Peyer's patch (tissue), 4 donors: ENCODE results near the gene DPEP2. TPM values are rescaled to one million over a fixed set of nuclear protein-coding genes. Genes with fewer than 3 reads are reported as not detected.
A peak's percentile ranks its signal among the peaks of the same experiment; 100 is the strongest.
"Not testable (repeated sequence)": the region's sequence is repeated elsewhere in the genome, so short reads cannot be mapped to it uniquely, and the experiment has no call there.

Experiments used
- DNase-seq, 3 donors: peaks; one replicate each; pipeline ENCODE4 v3.0.0-alpha.2; 2017 to 2019
- H3K27ac ChIP-seq, 4 donors: fragments of 200-600 bp; sonication (generic); one replicate each; pipeline ENCODE4 v1.5.1; 2016 to 2019
- H3K27me3 ChIP-seq, 2 donors: fragments of 200-600 bp; sonication (generic); one replicate each; pipeline ENCODE4 v1.5.1; 2019
- H3K36me3 ChIP-seq, 3 donors: fragments of 200-600 bp; sonication (generic); one replicate each; pipeline ENCODE4 v1.5.1; 2016 to 2019
- H3K4me1 ChIP-seq, 4 donors: fragments of 200-600 bp; sonication (generic); one replicate each; pipeline ENCODE4 v1.5.1; 2016 to 2019
- H3K4me3 ChIP-seq, 4 donors: fragments of 200-600 bp; sonication (generic); 1 replicate in 3 of 4; 2 replicates in 1 of 4; pipeline ENCODE4 v1.5.1; 2016 to 2019; ENCODE audit warnings: mild to moderate bottlenecking in 1 of 4
- H3K9me3 ChIP-seq, 4 donors: fragments of 200-600 bp; sonication (generic); one replicate each; pipeline ENCODE4 v1.5.1; 2016 to 2019; ENCODE audit warnings: mild to moderate bottlenecking in 1 of 4
- CTCF ChIP-seq, 6 experiments: fragments of 450-650 bp in 4 of 6; fragments of 200-600 bp in 2 of 6; sonication (generic) in 1 of 6; IDR thresholded peaks; one replicate each; pipeline ENCODE4 v1.5.1; 2017 to 2019; ENCODE audit warnings: antibody characterized with exemption in 6 of 6, mild to moderate bottlenecking in 3 of 6, moderate library complexity in 1 of 6
- POLR2A ChIP-seq, 2 donors: fragments of 450-650 bp; IDR thresholded peaks; one replicate each; pipeline ENCODE4 v1.5.1; 2017; ENCODE audit warnings: antibody characterized with exemption in 2 of 2, mild to moderate bottlenecking in 2 of 2, moderate library complexity in 2 of 2
- total RNA-seq, 4 donors: library from RNA; depleted of rRNA; stranded (reverse); fragments of >200 nt; gene quantifications; one replicate each; pipeline ENCODE4 v1.1.0, GENCODE V29; 2016

DPEP2 gene
- 10 to 100 TPM in 2 of 4 donors, 1 to 10 TPM in 2; 1.1 to 12.4 (median 6.6) TPM for total RNA-seq

- H3K9me3 ChIP-seq, H3K36me3 ChIP-seq, H3K27me3 ChIP-seq: not testable (repeated sequence)
- DNase-seq, result peak in 2 of 3 donors; percentile 78 to 84
- peak within 1 kb of the TSS; percentile 24 to 47 (median 28) for H3K4me3 ChIP-seq
- peak within 1 kb of the TSS; percentile 70 to 84 (median 74) for H3K27ac ChIP-seq
- peaks cover 0 to 19% (median 4%) of the 10 kb centered on the region in 4 donors for H3K4me1 ChIP-seq
These were observed at the start of gene DPEP2 for GRCh38 chr16:67998779-67999688. TSS of gene DPEP2 (minus strand) at chr16:67999484. CDS start at chr16:67993212, 6,272 bp downstream.

- no peaks in the 10 kb centered on the region for H3K4me1 ChIP-seq
- H3K36me3 ChIP-seq, result peaks cover 0 to 12% (median 0%) of the 10 kb centered on the region in 3 donors
- no peaks in the 10 kb centered on the region for H3K27me3 ChIP-seq
- no peak for DNase-seq
- H3K9me3 ChIP-seq, result no peaks in the 10 kb centered on the region
- H3K4me3 ChIP-seq, result no peak overlapping the region
- H3K27ac ChIP-seq, result no peak overlapping the region
- TF ChIP-seq CTCF (IDR thresholded peaks at IDR 0.05) (no peak), POLR2A (IDR thresholded peaks at IDR 0.05) (no peak)
These were observed 48.7 kb upstream of the DPEP2 start for GRCh38 chr16:68047987-68048386.

- H3K9me3 ChIP-seq, result no peaks in the 10 kb centered on the region
- peak in 1 of 3 donors; percentile 0 for DNase-seq
- TF ChIP-seq CTCF (IDR thresholded peaks at IDR 0.05), result no peak
- TF ChIP-seq POLR2A (IDR thresholded peaks at IDR 0.05), result no peak
- H3K36me3 ChIP-seq, result peaks cover 0 to 11% (median 0%) of the 10 kb centered on the region in 3 donors
- H3K4me1 ChIP-seq, result no peaks in the 10 kb centered on the region
- no peak overlapping the region for H3K4me3 ChIP-seq
- H3K27me3 ChIP-seq, result no peaks in the 10 kb centered on the region
- no peak overlapping the region for H3K27ac ChIP-seq
These were observed 46.8 kb upstream of the DPEP2 start for GRCh38 chr16:68046106-68046505.

GRCh38 chr16:68041783-68042182, 42.5 kb upstream of the DPEP2 start:
- Histone ChIP-seq H3K4me3 (no peak overlapping the region), H3K36me3 (no peaks in the 10 kb centered on the region), H3K4me1 (peaks cover 0 to 8% (median 0%) of the 10 kb centered on the region in 4 donors), H3K27me3 (no peaks in the 10 kb centered on the region), H3K9me3 (no peaks in the 10 kb centered on the region), H3K27ac (no peak overlapping the region)
- no peak for DNase-seq
- TF ChIP-seq CTCF (IDR thresholded peaks at IDR 0.05) (no peak), POLR2A (IDR thresholded peaks at IDR 0.05) (no peak)

- H3K9me3 ChIP-seq, result no peaks in the 10 kb centered on the region
- DNase-seq, result peak; percentile 89 to 95 (median 94)
- TF ChIP-seq CTCF (IDR thresholded peaks at IDR 0.05) (peak; percentile 81 to 95 (median 86)), POLR2A (IDR thresholded peaks at IDR 0.05) (no peak)
- peak overlapping the region in 2 of 4 donors; percentile 50 to 80 for H3K27ac ChIP-seq
- H3K4me3 ChIP-seq, result no peak overlapping the region
- no peaks in the 10 kb centered on the region for H3K27me3 ChIP-seq
- no peaks in the 10 kb centered on the region for H3K36me3 ChIP-seq
- peaks cover 0 to 8% (median 0%) of the 10 kb centered on the region in 4 donors for H3K4me1 ChIP-seq
These were observed 41.4 kb upstream of the DPEP2 start for GRCh38 chr16:68040506-68041288.
